H1 (cell line): ENCODE measurements around the gene ALKAL2. TPM values are rescaled to one million over a fixed set of nuclear protein-coding genes. Genes with fewer than 3 reads are reported as not detected.

ENCODE experiments used
- CTCF ChIA-PET: fragments of 300-600 bp; sonication (Branson Sonifier 250); formaldehyde crosslinking; loops from one replicate; lab custom pipeline; 2021; ENCODE audit not compliant: partially characterized antibody; lab: Charles Lee
- POLR2A ChIA-PET: fragments of 300-600 bp; sonication (Branson Sonifier 250); formaldehyde crosslinking; loops from one replicate; lab custom pipeline; 2021; ENCODE audit warnings: inconsistent platforms; ENCODE audit not compliant: partially characterized antibody; lab: Charles Lee
- DNase-seq, 2 experiments: peaks; one replicate each; pipeline versions ENCODE4 v3.0.0 to v3.0.0-alpha.2; 2010 to 2022; ENCODE audit warnings: low spot score in 2 of 2, low read depth in 1 of 2, mixed read lengths in 1 of 2
- FAIRE-seq: peaks from 2 replicates; lab custom pipeline; 2011; peaks lifted over from hg19 to GRCh38; lab: Jason Lieb, UNC
- H2AFZ ChIP-seq: 2 replicates; pipeline ENCODE4 v1.8.1; 2012; ENCODE audit warnings: low read length, inconsistent platforms
- H2AK5ac ChIP-seq: 2 replicates; pipeline ENCODE4 v1.6.1; 2013; ENCODE audit warnings: low read depth, low read length
- H2BK120ac ChIP-seq: replicated peaks from 2 replicates; pipeline ENCODE3; 2013; ENCODE audit warnings: low read depth, low read length, inconsistent platforms
- H2BK12ac ChIP-seq: 2 replicates; pipeline ENCODE4 v1.6.1; 2013; ENCODE audit warnings: low read depth, low read length
- H2BK15ac ChIP-seq: 2 replicates; pipeline ENCODE4 v1.6.1; 2013; ENCODE audit warnings: low read length
- H2BK20ac ChIP-seq: 2 replicates; pipeline ENCODE4 v1.6.1; 2013; ENCODE audit warnings: low read length
- H2BK5ac ChIP-seq: 2 replicates; pipeline ENCODE4 v1.6.1; 2013; ENCODE audit warnings: low read depth, low read length
- H3K14ac ChIP-seq: 2 replicates; pipeline ENCODE4 v1.6.1; 2013; ENCODE audit warnings: inconsistent platforms; ENCODE audit not compliant: insufficient read length
- H3K18ac ChIP-seq: 2 replicates; pipeline ENCODE4 v1.6.1; 2013; ENCODE audit warnings: low read length; ENCODE audit errors: extremely low read depth
- H3K23ac ChIP-seq: 2 replicates; pipeline ENCODE4 v1.6.1; 2013; ENCODE audit warnings: inconsistent platforms; ENCODE audit not compliant: insufficient read length
- H3K23me2 ChIP-seq: 2 replicates; pipeline ENCODE4 v1.6.1; 2013; ENCODE audit warnings: low read depth, low read length
- H3K27ac ChIP-seq: 2 replicates; pipeline ENCODE4 v1.6.1; 2011; ENCODE audit warnings: low read depth, low read length, inconsistent platforms
- H3K27me3 ChIP-seq, 4 experiments: replicated peaks in 1 of 4; 1 replicate in 1 of 4; 2 replicates in 3 of 4; pipeline versions ENCODE4 v1.6.1 to v1.8.1; 2011 to 2013; ENCODE audit warnings: low read length in 3 of 4, mild to moderate bottlenecking in 3 of 4, inconsistent platforms in 2 of 4, mixed read lengths in 2 of 4, moderate library complexity in 1 of 4; ENCODE audit not compliant: control insufficient read depth in 3 of 4, insufficient read depth in 3 of 4; ENCODE audit errors: extremely low read depth in 1 of 4
- H3K36me3 ChIP-seq, 4 experiments: 2 replicates each; pipeline versions ENCODE4 v1.6.1 to v1.8.1; 2011 to 2013; ENCODE audit warnings: mild to moderate bottlenecking in 4 of 4, low read length in 3 of 4, moderate library complexity in 2 of 4, control low read depth in 1 of 4, inconsistent platforms in 1 of 4; ENCODE audit not compliant: insufficient read depth in 4 of 4, control insufficient read depth in 2 of 4
- H3K4ac ChIP-seq: replicated peaks from 2 replicates; pipeline ENCODE3; 2013; ENCODE audit warnings: low read length, low read depth, mixed read lengths, inconsistent platforms; ENCODE audit not compliant: insufficient read length
- H3K4me1 ChIP-seq, 4 experiments: replicated peaks in 1 of 4; 1 replicate in 1 of 4; 2 replicates in 3 of 4; pipeline versions ENCODE4 v1.6.1 to v1.8.1; 2011 to 2013; ENCODE audit warnings: low read length in 3 of 4, inconsistent platforms in 2 of 4, mixed read lengths in 1 of 4; ENCODE audit not compliant: insufficient read depth in 4 of 4, control insufficient read depth in 3 of 4
- H3K4me2 ChIP-seq, 2 experiments: 2 replicates each; pipeline versions ENCODE4 v1.6.1 to v1.8.1; 2011 to 2013; ENCODE audit warnings: low read depth in 2 of 2, low read length in 2 of 2, control low read depth in 1 of 2, inconsistent platforms in 1 of 2, mild to moderate bottlenecking in 1 of 2; ENCODE audit not compliant: insufficient read depth in 1 of 2
- H3K4me3 ChIP-seq, 4 experiments: fragments of 200-600, 300-600 bp in 1 of 4; sonication (generic), shearing (Covaris generic), sonication (Bioruptor Twin) in 1 of 4; 2 replicates each; pipeline versions ENCODE4 v1.5.1 to v1.8.1; 2011 to 2016; ENCODE audit warnings: low read length in 4 of 4, low read depth in 3 of 4, control low read depth in 2 of 4, inconsistent platforms in 2 of 4, mild to moderate bottlenecking in 2 of 4, mixed read lengths in 1 of 4, moderate library complexity in 1 of 4; ENCODE audit not compliant: insufficient read depth in 2 of 4; ENCODE audit errors: extremely low read depth in 1 of 4
- H3K56ac ChIP-seq: replicated peaks from 2 replicates; pipeline ENCODE3; 2013; ENCODE audit warnings: low read depth, mild to moderate bottlenecking, mixed read lengths, low read length, inconsistent platforms; ENCODE audit not compliant: insufficient read length
- H3K79me1 ChIP-seq: 2 replicates; pipeline ENCODE4 v1.6.1; 2013; ENCODE audit warnings: low read depth, low read length, control low read depth
- H3K79me2 ChIP-seq, 2 experiments: 2 replicates each; pipeline versions ENCODE4 v1.6.1 to v1.8.1; 2012 to 2013; ENCODE audit warnings: low read length in 2 of 2, mild to moderate bottlenecking in 2 of 2, inconsistent platforms in 1 of 2; ENCODE audit not compliant: insufficient read depth in 2 of 2, control insufficient read depth in 1 of 2
- H3K9ac ChIP-seq, 4 experiments: replicated peaks in 1 of 4; 1 replicate in 1 of 4; 2 replicates in 3 of 4; pipeline versions ENCODE4 v1.6.1 to v1.8.1; 2011 to 2013; ENCODE audit warnings: low read depth in 3 of 4, low read length in 3 of 4, control low read depth in 2 of 4, mild to moderate bottlenecking in 2 of 4, moderate library complexity in 2 of 4, inconsistent platforms in 1 of 4; ENCODE audit errors: extremely low read depth in 1 of 4
- H3K9me3 ChIP-seq, 2 experiments: 2 replicates each; pipeline versions ENCODE4 v1.6.1 to v1.8.1; 2012 to 2013; ENCODE audit warnings: mild to moderate bottlenecking in 2 of 2, moderate library complexity in 2 of 2, control low read depth in 1 of 2, inconsistent platforms in 1 of 2, low read depth in 1 of 2, low read length in 1 of 2, mixed read lengths in 1 of 2; ENCODE audit not compliant: insufficient read depth in 2 of 2
- H4K20me1 ChIP-seq, 2 experiments: replicated peaks in 1 of 2; 2 replicates each; pipeline versions ENCODE3 to v1.8.1; 2011 to 2013; ENCODE audit warnings: inconsistent platforms in 2 of 2, low read length in 2 of 2, mild to moderate bottlenecking in 1 of 2; ENCODE audit not compliant: insufficient read depth in 2 of 2, control insufficient read depth in 1 of 2
- H4K5ac ChIP-seq: 2 replicates; pipeline ENCODE4 v1.6.1; 2013; ENCODE audit warnings: low read length, low read depth, mixed read lengths, inconsistent platforms; ENCODE audit not compliant: insufficient read length
- H4K8ac ChIP-seq: 2 replicates; pipeline ENCODE4 v1.8.0; 2013; ENCODE audit warnings: mild to moderate bottlenecking, moderate library complexity, low read length, inconsistent platforms; ENCODE audit not compliant: insufficient read depth; ENCODE audit errors: extremely low read depth
- H4K91ac ChIP-seq: replicated peaks from 2 replicates; pipeline ENCODE3; 2013; ENCODE audit warnings: low read length, mixed read lengths, inconsistent platforms; ENCODE audit not compliant: insufficient read length
- CREB1 ChIP-seq: IDR thresholded peaks from 2 replicates; pipeline ENCODE4 v1.6.1; 2012; ENCODE audit warnings: inconsistent platforms
- JUND ChIP-seq: IDR thresholded peaks from 2 replicates; pipeline ENCODE4 v1.6.1; 2011; ENCODE audit warnings: mild to moderate bottlenecking, improper control_type of control experiment, low read length
- NANOG ChIP-seq: IDR thresholded peaks from 2 replicates; pipeline ENCODE4 v1.6.1; 2011; ENCODE audit warnings: low read length, low read depth, mild to moderate bottlenecking, inconsistent platforms; ENCODE audit not compliant: insufficient read depth, poor library complexity, severe bottlenecking
- POLR2A ChIP-seq, 2 experiments: IDR thresholded peaks; 1 replicate in 1 of 2; 2 replicates in 1 of 2; pipeline ENCODE4 v1.6.1; 2011; ENCODE audit warnings: low read depth in 2 of 2, low read length in 2 of 2, mild to moderate bottlenecking in 2 of 2; ENCODE audit errors: control extremely low read depth in 1 of 2
- SP2 ChIP-seq: IDR thresholded peaks from 2 replicates; pipeline ENCODE4 v1.6.1; 2012; ENCODE audit warnings: mild to moderate bottlenecking, low read length, inconsistent platforms
- SP4 ChIP-seq: IDR thresholded peaks from 2 replicates; pipeline ENCODE4 v1.6.1; 2012; ENCODE audit warnings: low read length, inconsistent platforms
- TCF12 ChIP-seq: IDR thresholded peaks from 2 replicates; pipeline ENCODE4 v1.6.1; 2011; ENCODE audit warnings: low read depth, mild to moderate bottlenecking, low read length
- WGBS, 2 experiments: shearing (Covaris generic) in 1 of 2; methylation state at CpG; one replicate each; pipeline versions ENCODE4 v1.1.6 to v1.1.7; 2013 to 2015; ENCODE audit warnings: low lambda C conversion rate in 2 of 2, mixed read lengths in 2 of 2, inconsistent platforms in 1 of 2, low coverage in 1 of 2, missing lambda C conversion rate in 1 of 2; ENCODE audit not compliant: insufficient replicate concordance in 2 of 2, insufficient coverage in 1 of 2, insufficient read length in 1 of 2; ENCODE audit errors: extremely low coverage in 1 of 2, missing lambda C conversion rate in 1 of 2; 5-methylcytosine and 5-hydroxymethylcytosine counted together
- polyA plus RNA-seq, 7 experiments: library from polyadenylated mRNA; depleted of rRNA in 3 of 7; stranded (reverse) in 5 of 7; unstranded in 2 of 7; fragments of >200 nt in 5 of 7; fragments of 200-250 nt in 2 of 7; gene quantifications; 1 replicate in 5 of 7; 2 replicates in 1 of 7; 4 replicates in 1 of 7; pipeline versions ENCODE4 v1.2.1 to v1.2.3, GENCODE V29; 2011 to 2013; ENCODE audit warnings: missing spikeins in 2 of 7, mixed read lengths in 2 of 7
- total RNA-seq: library from RNA; stranded (reverse); fragmentation: NEBNext Ultra II Directional; extraction: Animal tissue kit (Norgen Biotek cat#: 25700); gene quantifications from 2 replicates; pipeline ENCODE4 v1.2.1, GENCODE V29; 2021
- TF ChIP-seq, protein P1 (sequence below): IDR thresholded peaks from 2 replicates; pipeline ENCODE4 v1.6.1; 2012; ENCODE audit warnings: inconsistent platforms

Gene ALKAL2
- total and polyA plus RNA-seq, 2 of the 8 experiments (the other 6 are each of a cell fraction or from before 2014, with no cell fraction given), result 4.6 to 11.5 TPM

- Histone ChIP-seq H2BK12ac (no peak overlapping the region), H3K4me2 (no peak overlapping the region), H3K56ac (no peak overlapping the region), H2AK5ac (no peak overlapping the region), H2AFZ (no peak overlapping the region), H3K14ac (no peak overlapping the region), H2BK120ac (no peak overlapping the region), H4K91ac (no peak overlapping the region), H3K23ac (no peak overlapping the region), H3K9ac (no peak overlapping the region), H3K4me3 (no peak overlapping the region), H2BK20ac (no peak overlapping the region), H3K36me3 (no peaks in the 10 kb centered on the region), H2BK5ac (no peak overlapping the region), H3K79me2 (no peaks in the 10 kb centered on the region), H3K4me1 (peaks cover 0 to 8% (median 5%) of the 10 kb centered on the region in 4 experiments; a peak in 5 of 7 replicates), H4K20me1 (peaks cover 0 to 7% of the 10 kb centered on the region in 2 experiments), H3K79me1 (no peaks in the 10 kb centered on the region), H3K18ac (no peak overlapping the region), H3K27ac (no peak overlapping the region), H3K23me2 (peaks cover 4% of the 10 kb centered on the region; the same call in 1 of the 2 replicates), H4K5ac (no peak overlapping the region), H3K4ac (no peak overlapping the region), H3K27me3 (peaks cover 0 to 5% (median 0%) of the 10 kb centered on the region in 4 experiments; a peak in 1 of 7 replicates), H3K9me3 (no peaks in the 10 kb centered on the region; a peak in 1 of 4 replicates), H4K8ac (no peak overlapping the region), H2BK15ac (no peak overlapping the region)
- TF ChIP-seq NANOG, result no peak
- no peak for TF ChIP-seq POLR2A (IDR thresholded peaks at IDR 0.05; ENCODE audit: control extremely low read depth in 1 of 2, low read depth in 2 of 2, low read length in 2 of 2)
- no peak for TF ChIP-seq SP4
- no peak for TF ChIP-seq SP2
- no peak for TF ChIP-seq TCF12
- TF ChIP-seq JUND, result no peak
- TF ChIP-seq CREB1, result no peak
- TF ChIP-seq, protein P1, sequence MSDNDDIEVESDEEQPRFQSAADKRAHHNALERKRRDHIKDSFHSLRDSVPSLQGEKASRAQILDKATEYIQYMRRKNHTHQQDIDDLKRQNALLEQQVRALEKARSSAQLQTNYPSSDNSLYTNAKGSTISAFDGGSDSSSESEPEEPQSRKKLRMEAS, result no peak
- no peak for DNase-seq
- ChIA-PET CTCF (no interaction called here), POLR2A (no interaction called here)
- 84% methylated on average over 4 of the region's 4 CpGs; no CpG with 5 or more reads in 1 of the 2 experiments for WGBS, 2 experiments
- FAIRE-seq, result no peak
Measured at GRCh38 chr2:320561-320960, 32.7 kb upstream of the ALKAL2 start.
